BJ (cell line): ENCODE results near the gene ROBO4. TPM values are rescaled to one million over a fixed set of nuclear protein-coding genes. Genes with fewer than 3 reads are reported as not detected.

Source experiments
- CTCF ChIA-PET: fragments of 350-600 bp; formaldehyde crosslinking; extraction: SDS; loops from one replicate; lab custom pipeline; 2021; ENCODE audit warnings: antibody characterized with exemption, inconsistent platforms; lab: Yijun Ruan, JAX
- POLR2A ChIA-PET: fragments of 300-600 bp; sonication (Branson Sonifier 250); formaldehyde crosslinking; extraction: SDS; loops from one replicate; lab custom pipeline; 2021; ENCODE audit warnings: antibody characterized with exemption; lab: Charles Lee
- DNase-seq: peaks from one replicate; pipeline ENCODE4 v3.0.0-alpha.2; 2011; ENCODE audit warnings: low read depth
- H3K27me3 ChIP-seq: 2 replicates; pipeline ENCODE4 v1.6.0; 2011; ENCODE audit warnings: low read length; ENCODE audit not compliant: control insufficient read depth, insufficient read depth
- H3K36me3 ChIP-seq: 2 replicates; pipeline ENCODE4 v1.5.1; 2011; ENCODE audit warnings: low read length; ENCODE audit not compliant: control insufficient read depth, insufficient read depth
- H3K4me3 ChIP-seq: 2 replicates; pipeline ENCODE4 v1.5.1; 2011; ENCODE audit warnings: low read depth, mild to moderate bottlenecking, control low read depth, low read length
- CTCF ChIP-seq: IDR thresholded peaks from 2 replicates; pipeline ENCODE4 v1.5.1; 2011; ENCODE audit warnings: low read depth, mild to moderate bottlenecking, control low read depth, inconsistent platforms, low read length, moderate library complexity; ENCODE audit not compliant: insufficient read depth
- polyA plus RNA-seq: library from polyadenylated mRNA; depleted of rRNA; stranded (reverse); fragments of >200 nt; gene quantifications from 2 replicates; pipeline ENCODE4 v1.2.3, GENCODE V29; 2011

ROBO4 gene
- polyA plus RNA-seq, 1 experiment = 0.26 TPM

DNA sequence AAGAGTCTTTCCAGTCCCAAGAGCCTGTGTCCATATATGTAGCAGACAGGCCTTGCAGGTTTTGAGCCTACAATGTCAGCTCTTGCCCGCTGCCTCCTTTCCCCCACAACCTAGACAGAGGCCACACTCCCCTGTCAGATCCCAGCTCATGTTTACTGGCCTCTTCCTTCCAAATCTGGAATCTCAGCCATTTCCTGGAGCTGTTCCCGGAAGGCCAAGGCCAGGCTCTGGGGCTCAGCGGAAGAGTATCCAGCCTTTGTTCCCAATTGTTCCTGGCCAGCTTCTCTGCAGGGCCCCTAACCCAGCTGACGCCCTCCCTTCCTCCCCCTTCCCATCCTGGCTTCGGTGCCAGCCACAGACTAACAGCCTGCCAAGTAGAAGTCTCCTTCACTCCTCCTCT is 1.0 kb upstream of the ROBO4 start:
- CTCF ChIA-PET = interaction anchor here (1.0 to 3.2 kb wide), 7 partner anchors 10 to 61 kb away, joined by 3 to 11 read pairs (median 5); partner anchors contain the start of genes HEPN1 and ROBO3
- no peaks in the 10 kb centered on the region for H3K27me3 ChIP-seq
- no peak for TF ChIP-seq CTCF
- no peaks in the 10 kb centered on the region for H3K36me3 ChIP-seq
- no peak for DNase-seq
- no peak overlapping the region for H3K4me3 ChIP-seq
- POLR2A ChIA-PET = interaction anchor here (0.7 to 1.0 kb wide), 2 partner anchors 22 to 34 kb away, joined by 3 to 5 read pairs; no protein-coding TSS in a partner anchor

DNA sequence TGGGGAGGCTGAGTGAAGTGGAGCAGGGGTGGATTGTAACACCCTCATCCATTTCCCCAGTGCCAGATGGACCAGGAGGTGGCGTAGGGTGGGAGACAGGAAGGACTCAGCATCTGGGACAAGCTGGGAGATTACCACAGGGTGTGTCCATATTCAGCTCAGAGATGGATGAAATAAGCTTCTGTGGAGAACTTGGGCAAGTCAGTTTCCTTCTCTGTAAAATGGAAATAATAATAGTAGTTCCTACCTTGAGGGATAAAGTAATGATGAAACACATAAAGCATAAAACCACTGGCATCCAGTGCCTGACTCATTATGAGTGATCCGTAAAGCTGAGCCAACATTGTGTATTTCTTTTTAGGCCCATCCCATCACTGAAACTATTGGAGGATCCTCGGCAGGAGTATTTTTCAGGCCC is 607 bp upstream of the ROBO4 start:
- H3K27me3 ChIP-seq = no peaks in the 10 kb centered on the region
- no peaks in the 10 kb centered on the region for H3K36me3 ChIP-seq
- POLR2A ChIA-PET = interaction anchor here (1.0 kb wide), 1 partner anchor 22 kb away, joined by 3 read pairs; no protein-coding TSS in a partner anchor
- CTCF ChIA-PET = interaction anchor here (1.0 to 3.2 kb wide), 7 partner anchors 9 to 60 kb away, joined by 3 to 11 read pairs (median 5); partner anchors contain the start of genes HEPN1 and ROBO3
- DNase-seq = peak; percentile 79
- TF ChIP-seq CTCF = 0 out of 2 replicates have a peak, but pooled peaks have one; percentile 26
- H3K4me3 ChIP-seq = no peak overlapping the region

GRCh38 chr11:124896821-124897391 is 759 bp downstream of the ROBO4 start:
- ChIA-PET CTCF (interaction anchor here (0.8 to 2.8 kb wide), 4 partner anchors 15 to 252 kb away, joined by 3 to 11 read pairs (median 7); no protein-coding TSS in a partner anchor), POLR2A (no interaction called here)
- no peak for DNase-seq
- Histone ChIP-seq H3K4me3 (no peak overlapping the region), H3K36me3 (no peaks in the 10 kb centered on the region), H3K27me3 (no peaks in the 10 kb centered on the region)
- TF ChIP-seq CTCF = no peak

DNA sequence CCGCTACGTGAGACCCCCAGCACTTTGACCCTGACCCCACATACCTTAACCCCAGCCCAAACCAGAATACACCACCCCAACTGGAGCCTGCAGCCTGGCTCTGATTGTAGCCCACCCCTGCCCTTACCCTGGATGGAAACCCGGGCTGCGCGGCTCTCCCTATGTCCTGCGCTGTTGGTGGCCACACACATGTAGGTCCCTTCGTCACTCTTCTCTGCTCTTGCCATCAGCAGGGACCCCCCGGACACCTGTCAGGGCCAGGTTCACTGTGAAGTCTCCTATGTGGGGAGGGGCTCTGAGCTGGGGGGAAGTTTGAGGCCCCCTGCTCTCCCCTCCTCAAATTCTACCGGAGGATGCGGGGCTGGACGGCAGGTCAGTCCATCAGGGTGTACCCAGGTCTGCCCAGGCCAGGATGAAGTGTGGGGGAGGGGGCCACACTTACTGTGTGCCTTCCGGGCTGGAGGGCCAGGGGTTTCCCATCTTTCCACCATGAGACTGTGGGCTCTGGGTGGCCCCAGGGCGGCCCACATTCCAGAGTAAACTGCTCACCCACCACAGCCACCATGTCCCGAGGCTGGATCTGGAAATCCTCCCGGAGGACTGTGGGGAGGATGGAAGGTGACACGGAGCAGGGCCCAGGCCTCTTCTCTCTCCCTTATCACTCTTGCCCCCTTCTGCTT is 1.5 kb downstream of the ROBO4 start:
- DNase-seq = no peak
- TF ChIP-seq CTCF = no peak
- Histone ChIP-seq H3K36me3 (no peaks in the 10 kb centered on the region), H3K4me3 (no peak overlapping the region), H3K27me3 (no peaks in the 10 kb centered on the region)
- ChIA-PET CTCF (interaction anchor here (2.3 to 2.8 kb wide), 3 partner anchors 14 to 20 kb away, joined by 10 to 13 read pairs (median 11); no protein-coding TSS in a partner anchor), POLR2A (no interaction called here)

DNA sequence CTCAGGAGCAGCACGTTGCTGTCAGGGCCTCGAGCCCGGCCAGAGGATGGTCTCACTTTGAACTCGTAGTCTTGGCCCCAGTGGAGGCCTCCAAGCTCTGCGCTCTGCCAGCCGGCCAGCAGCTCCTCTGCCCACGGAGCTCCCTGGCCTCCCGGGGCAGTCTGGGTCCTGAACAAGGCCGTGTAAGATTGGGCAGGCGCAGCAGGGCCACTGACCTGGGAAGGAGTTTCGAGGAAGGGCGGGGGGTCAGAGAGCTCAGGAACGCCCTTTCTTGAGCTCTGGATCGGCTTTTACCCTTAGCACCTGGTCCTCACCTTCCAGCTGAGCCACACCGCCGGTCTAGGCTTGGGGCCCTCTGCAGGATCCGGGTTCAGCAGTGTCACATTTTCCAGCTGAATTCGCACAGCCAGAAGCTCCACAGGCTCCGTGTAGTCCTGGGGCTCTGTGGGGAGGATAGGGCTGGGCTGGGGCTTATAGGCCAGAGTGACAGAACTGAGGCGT is 2.1 kb downstream of the ROBO4 start:
- DNase-seq = no peak
- Histone ChIP-seq H3K27me3 (no peaks in the 10 kb centered on the region), H3K4me3 (no peak overlapping the region), H3K36me3 (no peaks in the 10 kb centered on the region)
- TF ChIP-seq CTCF = no peak
- ChIA-PET POLR2A (no interaction called here), CTCF (interaction anchor here (1.6 to 2.3 kb wide), 2 partner anchors 19 to 29 kb away, joined by 4 to 13 read pairs; no protein-coding TSS in a partner anchor)
